IMR-90 (cell line): Measurements from ENCODE around the gene RTP4. TPM values are rescaled to one million over a fixed set of nuclear protein-coding genes. Genes with fewer than 3 reads are reported as not detected.
A peak's percentile ranks its signal among the peaks of the same experiment; 100 is the strongest.

Source experiments
- ATAC-seq: fragments of 200-7000 bp; cut with Tn5 transposase; 2 replicates; pipeline ENCODE4 v1.9.1; 2020; ENCODE audit warnings: low read depth, mild to moderate bottlenecking, moderate library complexity
- BruUV-seq: library from RNA; stranded (reverse); fragments of 400-500 nt; replicated peaks from 2 replicates; lab custom pipeline; 2021; lab: Mats Ljungman, UMichigan
- CTCF ChIA-PET: fragments of 300-600 bp; formaldehyde crosslinking; extraction: SDS; loops from one replicate; lab custom pipeline; 2021; ENCODE audit warnings: antibody characterized with exemption; lab: Yijun Ruan, JAX
- POLR2A ChIA-PET: fragments of 300-600 bp; sonication (Branson Sonifier 250); formaldehyde crosslinking; loops from one replicate; lab custom pipeline; 2022; ENCODE audit warnings: antibody characterized with exemption; ENCODE audit not compliant: unreplicated experiment; lab: Charles Lee
- DNase-seq: peaks from one replicate; pipeline ENCODE4 v3.0.0; 2013
- H2AFZ ChIP-seq: replicated peaks from 2 replicates; pipeline ENCODE3; 2013; ENCODE audit warnings: low read length, mild to moderate bottlenecking; ENCODE audit not compliant: poor library complexity
- H2AK5ac ChIP-seq: 2 replicates; pipeline ENCODE4 v1.6.1; 2013; ENCODE audit warnings: low read depth, low read length, inconsistent platforms
- H2AK9ac ChIP-seq: replicated peaks from 2 replicates; pipeline ENCODE3; 2013; ENCODE audit warnings: mild to moderate bottlenecking, low read depth, low read length, moderate library complexity; ENCODE audit not compliant: poor library complexity
- H2BK120ac ChIP-seq: 2 replicates; pipeline ENCODE4 v1.6.1; 2013; ENCODE audit warnings: low read depth, low read length, inconsistent platforms
- H2BK15ac ChIP-seq: 3 replicates; pipeline ENCODE4 v1.6.1; 2013; ENCODE audit warnings: low read depth, low read length, inconsistent platforms
- H2BK20ac ChIP-seq: 2 replicates; pipeline ENCODE4 v1.6.1; 2013; ENCODE audit warnings: low read depth, mild to moderate bottlenecking, inconsistent platforms, low read length, moderate library complexity
- H2BK5ac ChIP-seq: 2 replicates; pipeline ENCODE4 v1.6.1; 2013; ENCODE audit warnings: mild to moderate bottlenecking, low read depth, low read length, inconsistent platforms; ENCODE audit not compliant: poor library complexity, severe bottlenecking
- H3K14ac ChIP-seq: replicated peaks from 2 replicates; pipeline ENCODE4 v1.6.1; 2013; ENCODE audit warnings: low read depth, low read length, inconsistent platforms
- H3K18ac ChIP-seq: 2 replicates; pipeline ENCODE4 v1.6.1; 2013; ENCODE audit warnings: low read depth, low read length, control low read depth
- H3K23ac ChIP-seq: 2 replicates; pipeline ENCODE4 v1.6.1; 2013; ENCODE audit warnings: low read depth, low read length, inconsistent platforms
- H3K27ac ChIP-seq: 2 replicates; pipeline ENCODE4 v1.5.1; 2013; ENCODE audit warnings: mild to moderate bottlenecking, control low read depth, low read length; ENCODE audit not compliant: insufficient read depth
- H3K27me3 ChIP-seq: 2 replicates; pipeline ENCODE4 v1.6.1; 2013; ENCODE audit warnings: low read length; ENCODE audit not compliant: control insufficient read depth, insufficient read depth
- H3K36me3 ChIP-seq: 2 replicates; pipeline ENCODE4 v1.6.1; 2013; ENCODE audit warnings: low read length, mixed read lengths; ENCODE audit not compliant: control insufficient read depth, insufficient read depth
- H3K4ac ChIP-seq: 2 replicates; pipeline ENCODE4 v1.6.1; 2013; ENCODE audit warnings: low read depth, low read length, inconsistent platforms
- H3K4me1 ChIP-seq: 2 replicates; pipeline ENCODE4 v1.6.1; 2013; ENCODE audit warnings: low read length, mixed read lengths; ENCODE audit not compliant: control insufficient read depth, insufficient read depth
- H3K4me2 ChIP-seq: 2 replicates; pipeline ENCODE4 v1.6.1; 2013; ENCODE audit warnings: low read depth, mild to moderate bottlenecking, control low read depth, low read length, moderate library complexity
- H3K4me3 ChIP-seq: 2 replicates; pipeline ENCODE4 v1.5.1; 2013; ENCODE audit warnings: low read depth, mild to moderate bottlenecking, control low read depth, low read length, moderate library complexity; ENCODE audit not compliant: insufficient read depth
- H3K56ac ChIP-seq: 2 replicates; pipeline ENCODE4 v1.6.1; 2013; ENCODE audit warnings: low read length, inconsistent platforms; ENCODE audit not compliant: insufficient read depth; ENCODE audit errors: extremely low read depth
- H3K79me1 ChIP-seq, 2 experiments: 2 replicates each; pipeline ENCODE4 v1.6.1; 2013; ENCODE audit warnings: low read length in 2 of 2, inconsistent platforms in 1 of 2, low read depth in 1 of 2
- H3K9ac ChIP-seq: 2 replicates; pipeline ENCODE4 v1.6.1; 2013; ENCODE audit warnings: low read depth, low read length, control low read depth
- H3K9me1 ChIP-seq: 2 replicates; pipeline ENCODE4 v1.6.1; 2013; ENCODE audit warnings: low read length, inconsistent platforms; ENCODE audit not compliant: insufficient read depth
- H3K9me3 ChIP-seq: 2 replicates; pipeline ENCODE4 v1.6.1; 2013; ENCODE audit warnings: low read length; ENCODE audit not compliant: control insufficient read depth, insufficient read depth
- H4K20me1 ChIP-seq: 2 replicates; pipeline ENCODE4 v1.6.1; 2013; ENCODE audit warnings: low read length, inconsistent platforms; ENCODE audit not compliant: insufficient read depth
- H4K5ac ChIP-seq: 2 replicates; pipeline ENCODE4 v1.6.1; 2013; ENCODE audit warnings: mild to moderate bottlenecking, low read depth, low read length, control low read depth
- H4K8ac ChIP-seq, 2 experiments: 2 replicates each; pipeline ENCODE4 v1.6.1; 2013; ENCODE audit warnings: low read depth in 2 of 2, low read length in 2 of 2, control low read depth in 1 of 2, inconsistent platforms in 1 of 2
- H4K91ac ChIP-seq: 2 replicates; pipeline ENCODE4 v1.6.1; 2013; ENCODE audit warnings: low read depth, low read length, inconsistent platforms; ENCODE audit not compliant: insufficient read depth
- FOS ChIP-seq: fragments of 150-350 bp; IDR thresholded peaks from 2 replicates; pipeline ENCODE4 v1.6.1; 2016; ENCODE audit warnings: low read depth, low read length
- MAFK ChIP-seq: IDR thresholded peaks from 2 replicates; pipeline ENCODE4 v1.6.1; 2012; ENCODE audit warnings: low read depth, low read length, improper control_type of control experiment
- WGBS, 2 experiments: methylation state at CpG; one replicate each; pipeline versions ENCODE4 v1.1.5 to v1.1.7; 2013; ENCODE audit warnings: missing lambda C conversion rate in 2 of 2; ENCODE audit not compliant: insufficient read length in 1 of 2; ENCODE audit errors: extremely low coverage in 2 of 2; 5-methylcytosine and 5-hydroxymethylcytosine counted together
- dilution Hi-C: fragments of 300-500 bp; cut with HindIII; formaldehyde crosslinking; loops from one replicate; pipeline ENCODE4 v1.14.3; 2018; ENCODE audit warnings: low sequenced_read_pairs; ENCODE audit not compliant: unreplicated experiment
- in situ Hi-C: fragments of 300-500 bp; cut with MboI; formaldehyde crosslinking; loops from 3 replicates; pipeline ENCODE4 v1.14.3; 2019; ENCODE audit warnings: low sequenced_read_pairs, inconsistent platforms, mixed read lengths
- intact Hi-C: fragments of 100-400 bp; cut with micrococcal nuclease; formaldehyde crosslinking; loops from 2 replicates; pipeline ENCODE4 v1.10.0; 2022
- polyA plus RNA-seq, 3 experiments: library from polyadenylated mRNA; depleted of rRNA; stranded (reverse); fragments of >200 nt; gene quantifications; 2 replicates each; pipeline ENCODE4 v1.2.3, GENCODE V29; 2012; ENCODE audit warnings: low replicate concordance in 1 of 3
- total RNA-seq: library from RNA; depleted of rRNA; stranded (reverse); fragments of >200 nt; gene quantifications from 2 replicates; pipeline ENCODE4 v1.2.3, GENCODE V29; 2012
- TF ChIP-seq, protein P1 (sequence below): fragments of 150-350 bp; IDR thresholded peaks from 2 replicates; pipeline ENCODE4 v1.6.1; 2016; ENCODE audit warnings: low read depth, mild to moderate bottlenecking, low read length, moderate library complexity, borderline replicate concordance

The RTP4 gene
- total and polyA plus RNA-seq, 2 of the 4 experiments (the other 2 are of a cell fraction), result not detected

DNA sequence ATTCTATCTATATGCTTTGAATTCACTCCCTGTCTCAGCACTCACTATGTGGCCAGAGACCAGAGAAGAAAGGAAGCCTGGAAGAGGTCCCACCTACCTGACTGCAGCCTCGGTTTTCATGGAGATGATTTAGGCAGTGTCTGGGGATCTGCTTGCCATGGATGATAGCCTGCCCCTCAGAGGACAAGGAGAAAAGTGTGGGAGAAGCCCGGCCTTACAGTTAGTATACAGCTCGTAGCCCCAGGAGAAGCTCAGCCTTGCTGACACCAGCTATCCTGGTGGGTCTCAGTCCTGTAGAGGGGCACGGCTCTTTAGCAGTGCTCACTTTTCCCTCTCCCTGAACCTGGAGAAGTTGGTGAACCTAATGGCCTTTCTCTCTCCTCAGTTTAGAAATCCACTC lies 25.9 kb upstream of the RTP4 start:
- CTCF ChIA-PET, result no interaction called here
- Histone ChIP-seq H3K4me2 (no peak overlapping the region), H3K27ac (no peak overlapping the region), H2BK15ac (no peak overlapping the region), H2AFZ (peak overlapping the region; percentile 41), H2AK5ac (no peak overlapping the region), H2BK120ac (no peak overlapping the region), H3K36me3 (no peaks in the 10 kb centered on the region), H2BK20ac (no peak overlapping the region), H2BK5ac (no peak overlapping the region), H4K8ac (no peak overlapping the region), H3K4me3 (no peak overlapping the region), H3K9ac (no peak overlapping the region), H3K27me3 (peaks cover 4% of the 10 kb centered on the region), H2AK9ac (no peak overlapping the region), H3K4ac (no peak overlapping the region), H3K14ac (no peak overlapping the region), H3K9me3 (no peaks in the 10 kb centered on the region), H4K20me1 (no peaks in the 10 kb centered on the region), H3K79me1 (no peaks in the 10 kb centered on the region), H3K4me1 (no peaks in the 10 kb centered on the region), H4K91ac (no peak overlapping the region), H4K5ac (no peak overlapping the region), H3K9me1 (no peaks in the 10 kb centered on the region), H3K23ac (no peak overlapping the region), H3K18ac (no peak overlapping the region), H3K56ac (no peak overlapping the region)
- DNase-seq, result no peak
- dilution Hi-C loops (no loop called here), intact Hi-C loops (no loop called here), in situ Hi-C loops (no loop called here)
- BruUV-seq, result no TSS peak
- POLR2A ChIA-PET, result no interaction called here
- WGBS, 2 experiments, result 17% methylated on average over 2 of the region's 4 CpGs; no CpG with 5 or more reads in 1 of the 2 experiments
- no peak for ATAC-seq
- no peak for TF ChIP-seq MAFK
- TF ChIP-seq, protein P1, sequence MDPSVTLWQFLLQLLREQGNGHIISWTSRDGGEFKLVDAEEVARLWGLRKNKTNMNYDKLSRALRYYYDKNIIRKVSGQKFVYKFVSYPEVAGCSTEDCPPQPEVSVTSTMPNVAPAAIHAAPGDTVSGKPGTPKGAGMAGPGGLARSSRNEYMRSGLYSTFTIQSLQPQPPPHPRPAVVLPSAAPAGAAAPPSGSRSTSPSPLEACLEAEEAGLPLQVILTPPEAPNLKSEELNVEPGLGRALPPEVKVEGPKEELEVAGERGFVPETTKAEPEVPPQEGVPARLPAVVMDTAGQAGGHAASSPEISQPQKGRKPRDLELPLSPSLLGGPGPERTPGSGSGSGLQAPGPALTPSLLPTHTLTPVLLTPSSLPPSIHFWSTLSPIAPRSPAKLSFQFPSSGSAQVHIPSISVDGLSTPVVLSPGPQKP, result no peak
- TF ChIP-seq FOS, result no peak
